HS-5 (cell line): ENCODE measurements around the gene ZNF48.
A peak's percentile ranks its signal among the peaks of the same experiment; 100 is the strongest.

Experiments
- DNase-seq: peaks from one replicate; pipeline ENCODE4 v3.0.0-alpha.2; 2012; ENCODE audit warnings: low read depth

The ZNF48 gene

GRCh38 chr16:30407804-30408534, 12.7 kb downstream of the ZNF48 start:
- DNase-seq: no peak

GRCh38 chr16:30409125-30410060, 14.2 kb downstream of the ZNF48 start:
- no peak for DNase-seq

DNA sequence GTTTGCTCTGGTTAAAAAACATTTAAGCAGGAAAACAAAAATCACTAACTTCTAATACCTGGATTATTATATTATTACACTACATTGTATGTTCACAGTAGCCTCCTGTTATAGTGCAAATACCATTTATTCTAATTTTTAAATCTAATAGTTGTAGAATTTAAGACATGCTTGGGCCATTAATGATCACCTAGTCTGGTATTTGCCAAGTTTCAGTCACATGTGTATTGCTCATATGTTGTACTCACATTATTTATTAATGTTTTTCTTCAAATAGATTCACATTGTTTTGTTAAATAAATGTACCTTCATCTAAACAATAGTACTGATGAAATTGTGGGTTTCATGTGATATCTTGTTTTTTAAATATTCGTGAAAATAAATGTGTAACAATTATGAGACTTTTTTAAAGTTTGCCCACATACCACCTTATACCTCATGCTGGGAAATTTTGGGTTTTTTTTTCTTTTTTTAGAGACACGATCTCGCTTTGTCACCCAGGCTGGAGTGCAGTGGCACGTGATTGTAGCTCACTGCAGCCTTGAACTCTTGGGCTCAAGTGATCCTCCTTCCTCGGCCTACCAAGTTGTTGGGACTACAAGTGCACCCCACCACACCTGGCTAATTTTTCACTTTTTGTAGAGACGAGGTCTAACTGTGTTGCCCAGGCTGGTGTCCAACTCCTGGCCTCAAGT, 18.0 kb downstream of the ZNF48 start:
- no peak for DNase-seq

DNA sequence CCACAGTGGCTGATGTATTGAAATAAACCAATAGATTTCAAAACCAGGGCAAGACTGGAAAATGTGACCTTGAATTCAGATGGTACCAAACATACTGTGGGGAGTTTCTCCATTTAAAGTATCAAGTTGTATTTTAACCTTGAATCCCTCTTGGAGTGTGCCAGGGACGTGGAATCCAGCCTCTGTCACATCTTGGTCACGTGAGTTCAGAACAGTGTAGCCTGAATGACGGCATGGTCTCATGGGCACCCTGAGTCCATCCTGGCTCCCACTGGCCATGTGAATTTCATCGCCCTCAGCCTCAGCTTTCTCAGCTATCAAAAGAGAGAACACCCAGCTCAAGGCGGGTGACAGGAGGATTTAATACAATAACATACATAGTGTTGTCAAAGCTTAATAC, 18.9 kb downstream of the ZNF48 start:
- no peak for DNase-seq

DNA sequence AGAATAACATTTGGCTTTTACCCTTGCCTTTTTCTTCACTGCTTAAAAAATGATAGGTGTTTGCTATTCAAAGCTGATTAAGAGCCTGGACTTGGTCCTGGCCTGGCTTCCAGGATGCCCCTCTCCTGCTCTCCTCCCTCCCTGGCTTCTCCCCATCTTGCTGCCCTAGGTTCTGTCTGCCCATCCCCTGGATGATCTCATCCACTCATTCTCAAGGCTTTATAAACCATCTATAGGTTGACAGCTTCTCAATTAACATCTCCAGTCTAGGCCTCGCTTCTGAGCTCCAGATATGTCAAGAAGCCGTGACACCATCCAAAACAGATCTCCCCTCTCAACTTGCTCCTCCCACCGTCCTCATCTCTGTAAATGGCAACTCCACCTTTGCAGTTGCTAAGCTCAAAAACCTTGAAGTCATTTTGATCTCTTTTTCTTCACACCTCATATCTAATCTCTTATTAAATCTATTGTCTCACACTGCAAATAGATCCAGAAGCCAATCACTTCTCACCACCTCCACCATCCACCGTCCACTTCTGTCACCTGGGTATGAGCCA, 20.9 kb downstream of the ZNF48 start:
- DNase-seq: no peak

GRCh38 chr16:30416624-30417528, 21.7 kb downstream of the ZNF48 start:
- no peak for DNase-seq

GRCh38 chr16:30417529-30418349, 22.5 kb downstream of the ZNF48 start:
- DNase-seq: no peak

GRCh38 chr16:30418350-30419181, 23.3 kb downstream of the ZNF48 start:
- DNase-seq: no peak

DNA sequence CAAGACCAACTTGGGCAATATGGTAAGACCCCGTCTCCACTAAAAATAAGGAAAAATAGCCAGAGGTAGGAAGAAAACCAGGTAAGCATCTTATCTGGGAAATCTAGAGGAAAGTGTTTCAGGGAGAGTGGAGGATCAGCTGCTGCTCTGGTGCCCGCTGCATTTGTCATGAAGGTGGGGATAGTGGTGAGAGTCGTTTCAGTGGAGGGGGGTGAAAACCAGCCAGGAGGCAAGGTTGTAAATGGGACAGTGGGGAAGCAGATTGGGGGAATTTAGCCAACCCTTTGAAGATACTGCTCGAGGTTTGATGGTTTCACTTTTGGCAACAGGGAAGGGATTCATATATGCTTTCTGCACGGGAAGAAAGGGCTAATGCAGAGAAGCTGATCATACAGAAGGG, 25.8 kb downstream of the ZNF48 start:
- no peak for DNase-seq

DNA sequence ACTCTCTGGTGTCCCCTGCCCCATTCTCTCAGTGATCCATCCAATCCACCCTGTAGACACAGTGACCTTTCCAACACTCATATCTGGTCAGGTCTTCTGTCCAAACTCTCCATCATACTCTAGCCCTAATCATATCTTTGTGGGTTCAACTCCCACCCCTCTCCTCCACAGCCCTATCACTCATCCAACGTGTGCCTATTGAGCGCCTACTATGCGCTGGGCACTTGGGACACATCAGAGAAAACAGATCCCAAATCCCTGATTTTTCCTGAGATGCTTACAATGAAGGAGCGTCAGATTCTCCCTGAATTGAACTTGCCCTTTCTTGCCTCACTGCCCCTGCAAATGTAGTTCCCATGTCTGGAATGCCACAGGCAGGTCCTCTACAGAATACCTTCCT, 32.8 kb downstream of the ZNF48 start:
- DNase-seq: no peak

GRCh38 chr16:30429418-30429677, 34.1 kb downstream of the ZNF48 start:
- DNase-seq: no peak

DNA sequence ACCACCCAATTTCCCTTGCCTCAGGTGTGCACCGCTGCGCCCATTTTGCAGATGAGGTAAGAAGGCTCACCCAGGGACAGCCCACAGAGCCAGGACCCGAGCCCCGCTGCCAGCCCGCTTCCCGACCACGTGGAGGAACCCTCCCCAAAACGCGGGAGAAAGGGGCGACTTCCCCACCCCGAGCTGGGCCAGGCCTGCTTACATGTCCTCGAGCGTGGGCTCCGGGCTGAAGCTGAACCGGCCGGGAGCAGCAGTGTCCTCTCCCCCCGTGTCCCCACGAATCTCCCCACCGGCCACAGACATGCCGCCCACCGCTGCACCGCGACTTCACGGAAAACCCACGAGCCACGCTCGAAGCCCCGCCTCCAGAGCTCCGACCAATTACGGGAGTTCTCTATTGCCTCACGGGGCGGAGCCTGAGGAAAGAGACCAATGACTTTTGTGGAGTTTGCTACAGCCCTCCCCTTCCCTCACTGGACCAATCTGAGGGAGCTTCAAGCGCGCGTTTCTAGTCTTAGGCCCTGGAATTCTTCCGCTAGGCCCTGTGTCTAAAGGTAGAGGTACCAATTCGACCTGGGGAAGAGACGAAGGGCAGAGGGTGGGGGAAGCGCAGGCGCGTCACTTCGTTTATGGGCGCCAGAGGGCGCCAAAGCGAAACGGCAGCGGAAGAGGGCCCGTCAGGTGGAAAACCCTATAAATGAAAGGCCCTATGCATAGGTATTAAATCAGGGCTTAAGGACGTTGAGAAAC, 34.6 kb downstream of the ZNF48 start, which contains the start of gene DCTPP1:
Gene DCTPP1 (minus strand): TSS at position 353 of the 750 bp plus-strand sequence. CDS start 50 bp downstream, at position 303.
- DNase-seq: peak; percentile 98

GRCh38 chr16:30430428-30430970, 35.3 kb downstream of the ZNF48 start:
- no peak for DNase-seq

DNA sequence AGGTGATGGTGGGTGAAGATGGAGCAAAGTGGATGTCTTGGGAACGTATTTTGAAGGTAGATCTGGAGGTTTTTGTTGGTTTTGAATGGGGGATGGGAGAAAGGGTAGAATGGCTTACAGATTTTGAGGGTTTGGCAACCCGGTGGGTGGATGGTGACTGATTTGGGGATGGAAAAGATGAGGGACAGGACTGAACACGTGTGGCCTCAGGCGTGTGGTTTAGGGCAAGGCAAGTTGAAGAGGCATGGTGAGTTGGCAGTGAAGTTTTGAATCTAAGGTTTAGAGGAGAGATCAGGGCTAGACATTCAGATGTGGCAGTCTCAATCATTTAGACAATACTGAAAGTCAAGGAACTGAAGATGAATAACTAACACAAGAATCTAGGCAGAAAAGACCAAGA, 39.6 kb downstream of the ZNF48 start:
- DNase-seq: no peak

- DNase-seq: no peak
Observed at GRCh38 chr16:30437511-30438046, 42.4 kb downstream of the ZNF48 start.

- DNase-seq: no peak
Observed at GRCh38 chr16:30438835-30439234, 43.6 kb downstream of the ZNF48 start.

- no peak for DNase-seq
Observed at GRCh38 chr16:30439720-30440348, 44.6 kb downstream of the ZNF48 start.

DNA sequence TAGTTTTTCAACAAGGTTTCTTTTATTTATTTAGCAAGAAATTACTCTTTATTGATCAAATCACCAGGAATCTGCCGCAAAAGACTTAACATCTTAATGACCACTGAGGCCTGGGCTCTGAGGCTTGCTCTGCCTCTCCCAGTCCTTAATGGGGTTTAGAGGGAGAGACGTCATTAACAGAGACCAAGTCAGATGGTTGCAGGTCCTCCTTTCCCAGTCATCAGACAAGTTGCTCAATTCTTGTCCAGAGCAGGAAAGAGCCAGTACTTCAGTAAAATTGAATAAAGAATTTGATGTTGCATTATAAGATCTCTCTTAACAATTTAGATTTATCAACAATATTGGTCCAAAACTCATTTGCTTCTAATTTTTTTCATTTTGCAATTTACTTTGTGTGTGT, 48.4 kb downstream of the ZNF48 start:
- DNase-seq: no peak
